ENCODE measurements around the gene SPTLC3. TPM values are rescaled to one million over a fixed set of nuclear protein-coding genes. Genes with fewer than 3 reads are reported as not detected.
A peak's percentile ranks its signal among the peaks of the same experiment; 100 is the strongest.

The SPTLC3 gene
- polyA plus RNA-seq, 3 donors: 0.01 TPM; not detected in 2

DNA sequence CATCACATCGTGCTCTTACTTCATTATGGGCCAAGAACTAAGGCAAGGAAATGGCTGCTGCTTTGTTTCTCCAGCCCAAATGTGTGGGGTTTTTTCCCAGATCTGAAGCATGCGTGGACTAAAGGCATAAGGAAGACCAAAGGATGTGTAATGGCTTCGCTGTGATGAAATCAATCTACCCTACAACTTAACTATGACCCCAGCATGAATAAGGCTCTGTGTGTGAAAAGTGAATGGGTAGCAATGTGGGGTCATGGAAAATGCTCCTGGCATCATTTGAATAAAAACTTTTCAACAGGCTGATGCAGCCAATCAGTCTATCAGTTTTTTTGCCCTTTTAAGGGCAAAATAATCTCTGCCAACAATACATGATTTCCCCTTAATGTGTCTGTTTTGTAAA, 162.0 kb downstream of the SPTLC3 start:
- 100% methylated on average over 1 of the region's 3 CpGs for WGBS (ENCODE audit: insufficient coverage)
- no peaks in the 10 kb centered on the region for H3K79me2 ChIP-seq (ENCODE audit: insufficient read depth, low read length)
- H3K9me3 ChIP-seq (replicated peaks in 1 of 2; ENCODE audit: control insufficient read depth in 1 of 2, insufficient read depth in 1 of 2, low read length in 2 of 2): peaks cover 0 to 6% of the 10 kb centered on the region in 2 donors
- no peaks in the 10 kb centered on the region for H4K20me1 ChIP-seq (ENCODE audit: insufficient read depth, low read length)
- no peaks in the 10 kb centered on the region for H3K27me3 ChIP-seq (ENCODE audit: control insufficient read depth in 2 of 2, insufficient read depth in 2 of 2, low read length in 2 of 2)
- TF ChIP-seq, protein P1, sequence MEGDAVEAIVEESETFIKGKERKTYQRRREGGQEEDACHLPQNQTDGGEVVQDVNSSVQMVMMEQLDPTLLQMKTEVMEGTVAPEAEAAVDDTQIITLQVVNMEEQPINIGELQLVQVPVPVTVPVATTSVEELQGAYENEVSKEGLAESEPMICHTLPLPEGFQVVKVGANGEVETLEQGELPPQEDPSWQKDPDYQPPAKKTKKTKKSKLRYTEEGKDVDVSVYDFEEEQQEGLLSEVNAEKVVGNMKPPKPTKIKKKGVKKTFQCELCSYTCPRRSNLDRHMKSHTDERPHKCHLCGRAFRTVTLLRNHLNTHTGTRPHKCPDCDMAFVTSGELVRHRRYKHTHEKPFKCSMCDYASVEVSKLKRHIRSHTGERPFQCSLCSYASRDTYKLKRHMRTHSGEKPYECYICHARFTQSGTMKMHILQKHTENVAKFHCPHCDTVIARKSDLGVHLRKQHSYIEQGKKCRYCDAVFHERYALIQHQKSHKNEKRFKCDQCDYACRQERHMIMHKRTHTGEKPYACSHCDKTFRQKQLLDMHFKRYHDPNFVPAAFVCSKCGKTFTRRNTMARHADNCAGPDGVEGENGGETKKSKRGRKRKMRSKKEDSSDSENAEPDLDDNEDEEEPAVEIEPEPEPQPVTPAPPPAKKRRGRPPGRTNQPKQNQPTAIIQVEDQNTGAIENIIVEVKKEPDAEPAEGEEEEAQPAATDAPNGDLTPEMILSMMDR (IDR thresholded peaks at IDR 0.05): no peak
- intact Hi-C loops (cut with micrococcal nuclease): no loop called here
- Mint-ChIP-seq H3K4me1 (no peaks in the 10 kb centered on the region), H3K27ac (no peak overlapping the region), H3K27me3 (ENCODE audit: low read depth in 3 of 3) (no peaks in the 10 kb centered on the region), H3K36me3 (no peaks in the 10 kb centered on the region), H3K9me3 (peaks cover 0 to 9% (median 6%) of the 10 kb centered on the region in 7 donors), H3K4me3 (no peak overlapping the region)
- H3K27ac ChIP-seq (ENCODE audit: low read depth in 1 of 2, low read length in 2 of 2): no peak overlapping the region
- H3K4me2 ChIP-seq (replicated peaks; ENCODE audit: extremely low read depth, low read length, poor library complexity, severe bottlenecking): no peak overlapping the region
- DNase-seq: no peak
- H3K9ac ChIP-seq (ENCODE audit: insufficient read depth, low read length, poor library complexity, severe bottlenecking): no peak overlapping the region
- no peaks in the 10 kb centered on the region for H3K4me1 ChIP-seq (ENCODE audit: control insufficient read depth in 1 of 2, insufficient read depth in 2 of 2, low read length in 2 of 2)
- H3K4me3 ChIP-seq (replicated peaks in 1 of 3; ENCODE audit: low read depth in 2 of 3, low read length in 3 of 3): no peak overlapping the region
- no peaks in the 10 kb centered on the region for H3K36me3 ChIP-seq (replicated peaks in 1 of 2; ENCODE audit: control insufficient read depth in 1 of 2, insufficient read depth in 2 of 2, low read length in 2 of 2)
- H2AFZ ChIP-seq (ENCODE audit: insufficient read depth, low read depth, low read length, poor library complexity, severe bottlenecking): no peak overlapping the region

DNA sequence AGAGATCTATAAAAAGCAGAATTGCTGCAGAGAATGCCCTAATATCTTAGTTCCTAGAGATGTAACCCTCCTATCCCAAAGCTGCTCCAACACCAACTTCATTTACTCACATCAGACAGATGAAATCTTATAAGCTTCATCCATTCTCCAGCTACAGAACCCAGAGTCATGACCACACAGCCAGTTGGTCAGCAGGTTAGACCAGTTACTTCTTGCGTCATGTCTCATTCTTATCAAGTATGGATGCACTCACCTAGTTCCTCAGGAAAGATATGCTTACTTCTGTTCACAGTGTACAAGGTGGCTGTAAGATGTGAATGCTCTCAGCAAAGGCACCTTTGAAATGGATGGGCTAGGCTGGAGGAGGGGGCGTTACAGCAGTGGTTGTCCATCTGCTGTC, 164.4 kb downstream of the SPTLC3 start:
- Histone ChIP-seq H3K27me3 (ENCODE audit: control insufficient read depth in 2 of 2, insufficient read depth in 2 of 2, low read length in 2 of 2) (no peaks in the 10 kb centered on the region), H4K20me1 (ENCODE audit: insufficient read depth, low read length) (no peaks in the 10 kb centered on the region), H3K9ac (ENCODE audit: insufficient read depth, low read length, poor library complexity, severe bottlenecking) (no peak overlapping the region), H3K9me3 (replicated peaks in 1 of 2; ENCODE audit: control insufficient read depth in 1 of 2, insufficient read depth in 1 of 2, low read length in 2 of 2) (peaks cover 0 to 6% of the 10 kb centered on the region in 2 donors), H2AFZ (ENCODE audit: insufficient read depth, low read depth, low read length, poor library complexity, severe bottlenecking) (no peak overlapping the region), H3K36me3 (replicated peaks in 1 of 2; ENCODE audit: control insufficient read depth in 1 of 2, insufficient read depth in 2 of 2, low read length in 2 of 2) (no peaks in the 10 kb centered on the region), H3K79me2 (ENCODE audit: insufficient read depth, low read length) (no peaks in the 10 kb centered on the region), H3K27ac (ENCODE audit: low read depth in 1 of 2, low read length in 2 of 2) (no peak overlapping the region), H3K4me1 (ENCODE audit: control insufficient read depth in 1 of 2, insufficient read depth in 2 of 2, low read length in 2 of 2) (no peaks in the 10 kb centered on the region), H3K4me3 (replicated peaks in 1 of 3; ENCODE audit: low read depth in 2 of 3, low read length in 3 of 3) (no peak overlapping the region), H3K4me2 (replicated peaks; ENCODE audit: extremely low read depth, low read length, poor library complexity, severe bottlenecking) (no peak overlapping the region)
- DNase-seq: no peak
- TF ChIP-seq, protein P1 (IDR thresholded peaks at IDR 0.05): no peak
- no peaks in the 10 kb centered on the region for H3K4me1 Mint-ChIP-seq
- WGBS (ENCODE audit: insufficient coverage): 69% methylated on average over 2 of the region's 2 CpGs
- no peaks in the 10 kb centered on the region for H3K36me3 Mint-ChIP-seq
- peak overlapping the region in 1 of 7 donors; percentile 27 for H3K27ac Mint-ChIP-seq
- H3K4me3 Mint-ChIP-seq: no peak overlapping the region
- H3K9me3 Mint-ChIP-seq: peaks cover 0 to 10% (median 7%) of the 10 kb centered on the region in 7 donors
- intact Hi-C loops (cut with micrococcal nuclease): no loop called here
- H3K27me3 Mint-ChIP-seq (ENCODE audit: low read depth in 3 of 3): no peaks in the 10 kb centered on the region

Data from CD14-positive monocyte (primary cell).